ENCODE measurements around the gene S100A9. TPM values are rescaled to one million over a fixed set of nuclear protein-coding genes. Genes with fewer than 3 reads are reported as not detected.
"Not testable (repeated sequence)": the region's sequence is repeated elsewhere in the genome, so short reads cannot be mapped to it uniquely, and the experiment has no call there.

The S100A9 gene
- total RNA-seq, 1 experiment from 2014 or later = 126 TPM

DNA sequence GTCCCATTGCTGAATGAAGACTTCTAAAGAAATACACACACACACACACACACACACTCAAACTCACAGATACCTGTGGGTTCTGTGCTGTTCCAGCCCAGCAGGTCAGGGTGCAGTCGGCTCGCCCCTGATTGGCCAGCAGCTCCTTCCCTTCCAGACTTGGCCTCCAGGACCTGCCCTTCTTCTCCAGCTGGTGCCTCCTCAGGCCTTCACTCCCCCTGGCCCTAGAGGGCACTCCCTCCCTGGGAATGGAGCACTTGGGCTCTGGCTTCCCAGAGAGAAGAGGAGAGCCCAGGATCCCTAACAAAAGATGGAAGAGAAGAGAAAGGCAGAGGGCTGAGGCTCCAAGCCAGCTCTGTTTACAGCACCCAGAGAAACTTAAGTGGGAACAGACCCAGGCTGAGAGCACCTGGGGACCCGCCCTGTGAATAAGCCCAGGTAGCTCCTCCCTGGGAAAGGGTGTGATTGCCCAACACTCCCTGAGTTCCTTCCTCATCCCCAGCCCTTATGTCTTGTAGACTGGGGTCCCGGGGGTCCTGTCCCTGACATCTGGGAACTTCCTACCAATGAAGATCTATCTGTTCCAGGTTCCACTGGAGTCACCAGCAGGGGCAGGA is 45.0 kb upstream of the S100A9 start, which contains the start of gene PGLYRP3:
PGLYRP3 (minus strand) TSS at position 383 of the 617 bp plus-strand sequence. CDS start 2,287 bp downstream, outside the sequence.
- ChIA-PET CTCF (interaction anchor here (0.8 to 1.3 kb wide), 4 partner anchors 8 to 442 kb away, joined by 3 to 4 read pairs (median 3); no protein-coding TSS in a partner anchor), POLR2A (interaction anchor here (1.2 kb wide), 1 partner anchor 50 kb away, joined by 3 read pairs; no protein-coding TSS in a partner anchor)
- intact Hi-C loops (cut with micrococcal nuclease) = no loop called here
- no peaks in the 10 kb centered on the region for H3K4me1 Mint-ChIP-seq (ENCODE audit: insufficient read depth, unreplicated experiment)
- DNase-seq (ENCODE audit: unreplicated experiment) = peak; percentile 21
- no peak within 1 kb of the TSS for H3K4me3 Mint-ChIP-seq (ENCODE audit: unreplicated experiment)
- no peaks in the 10 kb centered on the region for H3K36me3 Mint-ChIP-seq (ENCODE audit: insufficient read depth, unreplicated experiment)
- no TSS peak for BruUV-seq (replicated peaks)
- TF ChIP-seq, protein P1, sequence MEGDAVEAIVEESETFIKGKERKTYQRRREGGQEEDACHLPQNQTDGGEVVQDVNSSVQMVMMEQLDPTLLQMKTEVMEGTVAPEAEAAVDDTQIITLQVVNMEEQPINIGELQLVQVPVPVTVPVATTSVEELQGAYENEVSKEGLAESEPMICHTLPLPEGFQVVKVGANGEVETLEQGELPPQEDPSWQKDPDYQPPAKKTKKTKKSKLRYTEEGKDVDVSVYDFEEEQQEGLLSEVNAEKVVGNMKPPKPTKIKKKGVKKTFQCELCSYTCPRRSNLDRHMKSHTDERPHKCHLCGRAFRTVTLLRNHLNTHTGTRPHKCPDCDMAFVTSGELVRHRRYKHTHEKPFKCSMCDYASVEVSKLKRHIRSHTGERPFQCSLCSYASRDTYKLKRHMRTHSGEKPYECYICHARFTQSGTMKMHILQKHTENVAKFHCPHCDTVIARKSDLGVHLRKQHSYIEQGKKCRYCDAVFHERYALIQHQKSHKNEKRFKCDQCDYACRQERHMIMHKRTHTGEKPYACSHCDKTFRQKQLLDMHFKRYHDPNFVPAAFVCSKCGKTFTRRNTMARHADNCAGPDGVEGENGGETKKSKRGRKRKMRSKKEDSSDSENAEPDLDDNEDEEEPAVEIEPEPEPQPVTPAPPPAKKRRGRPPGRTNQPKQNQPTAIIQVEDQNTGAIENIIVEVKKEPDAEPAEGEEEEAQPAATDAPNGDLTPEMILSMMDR (IDR thresholded peaks at IDR 0.05; ENCODE audit: unreplicated experiment) = no peak
- peaks cover 50% of the 10 kb centered on the region for H3K27me3 Mint-ChIP-seq (ENCODE audit: insufficient read depth, unreplicated experiment)
- no peaks in the 10 kb centered on the region for H3K9me3 Mint-ChIP-seq (ENCODE audit: unreplicated experiment)
- no peak within 1 kb of the TSS for H3K27ac Mint-ChIP-seq (ENCODE audit: low read depth, unreplicated experiment)

GRCh38 chr1:153313288-153313687 is 44.4 kb upstream of the S100A9 start:
- DNase-seq (ENCODE audit: unreplicated experiment) = no peak
- ChIA-PET CTCF (interaction anchor here (0.6 to 1.4 kb wide), 6 partner anchors 10 to 1425 kb away, joined by 3 to 4 read pairs (median 3); no protein-coding TSS in a partner anchor), POLR2A (interaction anchor here (1.1 to 1.2 kb wide), 2 partner anchors 10 to 51 kb away, joined by 3 read pairs; no protein-coding TSS in a partner anchor)
- H3K27me3 Mint-ChIP-seq (ENCODE audit: insufficient read depth, unreplicated experiment) = peaks cover 50% of the 10 kb centered on the region
- TF ChIP-seq, protein P1 (IDR thresholded peaks at IDR 0.05; ENCODE audit: unreplicated experiment) = no peak
- no TSS peak for BruUV-seq (replicated peaks)
- no peaks in the 10 kb centered on the region for H3K9me3 Mint-ChIP-seq (ENCODE audit: unreplicated experiment)
- H3K36me3 Mint-ChIP-seq (ENCODE audit: insufficient read depth, unreplicated experiment) = no peaks in the 10 kb centered on the region
- no peak overlapping the region for H3K4me3 Mint-ChIP-seq (ENCODE audit: unreplicated experiment)
- no peaks in the 10 kb centered on the region for H3K4me1 Mint-ChIP-seq (ENCODE audit: insufficient read depth, unreplicated experiment)
- H3K27ac Mint-ChIP-seq (ENCODE audit: low read depth, unreplicated experiment) = no peak overlapping the region
- intact Hi-C loops (cut with micrococcal nuclease) = no loop called here

GRCh38 chr1:153314388-153314787 is 43.3 kb upstream of the S100A9 start:
- H3K4me1 Mint-ChIP-seq (ENCODE audit: insufficient read depth, unreplicated experiment) = not testable (repeated sequence)

DNA sequence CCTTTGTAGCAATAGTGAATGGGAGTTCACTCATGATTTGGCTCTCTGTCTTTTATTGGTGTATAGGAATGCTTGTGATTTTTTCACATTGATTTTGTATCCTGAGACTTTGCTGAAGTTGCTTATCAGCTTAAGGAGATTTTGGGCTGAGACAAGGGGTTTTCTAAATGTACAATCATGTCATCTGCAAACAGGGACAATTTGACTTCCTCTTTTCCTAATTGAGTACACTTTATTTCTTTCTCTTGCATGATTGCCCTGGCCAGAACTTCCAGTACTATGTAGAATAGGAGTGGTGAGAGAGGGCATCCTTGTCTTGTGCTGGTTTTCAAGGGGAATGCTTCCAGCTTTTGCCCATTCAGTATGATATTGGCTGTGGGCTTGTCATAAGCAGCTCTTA is 41.6 kb upstream of the S100A9 start:
- H3K27ac Mint-ChIP-seq (ENCODE audit: low read depth, unreplicated experiment); H3K36me3 Mint-ChIP-seq (ENCODE audit: insufficient read depth, unreplicated experiment); H3K4me1 Mint-ChIP-seq (ENCODE audit: insufficient read depth, unreplicated experiment); BruUV-seq (replicated peaks); H3K9me3 Mint-ChIP-seq (ENCODE audit: unreplicated experiment); intact Hi-C loops (cut with micrococcal nuclease); H3K4me3 Mint-ChIP-seq (ENCODE audit: unreplicated experiment); DNase-seq (ENCODE audit: unreplicated experiment); CTCF ChIA-PET: not testable (repeated sequence)
- POLR2A ChIA-PET = interaction anchor here (0.9 kb wide), 1 partner anchor 20 kb away, joined by 3 read pairs; no protein-coding TSS in a partner anchor
- peaks cover 50% of the 10 kb centered on the region for H3K27me3 Mint-ChIP-seq (ENCODE audit: insufficient read depth, unreplicated experiment)

More at GRCh38 chr1:153314388-153314787, 43.3 kb upstream of the S100A9 start:
- ChIA-PET POLR2A (interaction anchor here (0.7 to 1.1 kb wide), 2 partner anchors 11 to 455 kb away, joined by 3 read pairs; partner anchors contain the start of gene LCE7A), CTCF (interaction anchor here (1.0 to 1.4 kb wide), 2 partner anchors 38 to 151 kb away, joined by 3 to 4 read pairs; no protein-coding TSS in a partner anchor)
- peaks cover 50% of the 10 kb centered on the region for H3K27me3 Mint-ChIP-seq (ENCODE audit: insufficient read depth, unreplicated experiment)
- H3K27ac Mint-ChIP-seq (ENCODE audit: low read depth, unreplicated experiment); intact Hi-C loops (cut with micrococcal nuclease); H3K36me3 Mint-ChIP-seq (ENCODE audit: insufficient read depth, unreplicated experiment); BruUV-seq (replicated peaks); DNase-seq (ENCODE audit: unreplicated experiment); H3K4me3 Mint-ChIP-seq (ENCODE audit: unreplicated experiment); H3K9me3 Mint-ChIP-seq (ENCODE audit: unreplicated experiment): not testable (repeated sequence)

DNA sequence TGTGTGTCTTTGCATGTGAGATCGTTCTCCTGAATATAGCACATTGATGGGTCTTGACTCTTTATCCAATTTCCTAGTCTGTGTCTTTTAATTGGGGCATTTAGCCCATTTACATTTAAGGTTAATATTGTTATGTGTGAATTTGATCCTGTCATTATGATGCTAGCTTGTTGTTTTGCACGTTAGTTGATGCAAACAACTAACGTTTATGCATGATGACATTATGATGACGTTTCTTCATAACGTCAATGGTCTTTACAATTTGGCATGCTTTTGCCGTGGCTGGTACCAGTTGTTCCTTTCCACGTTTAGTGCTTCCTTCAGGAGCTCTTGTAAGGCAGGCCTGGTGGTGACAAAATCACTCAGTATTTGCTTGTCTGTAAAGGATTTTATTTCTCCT is 39.5 kb upstream of the S100A9 start:
- Mint-ChIP-seq H3K9me3 (ENCODE audit: unreplicated experiment) (peaks cover 11% of the 10 kb centered on the region), H3K27me3 (ENCODE audit: insufficient read depth, unreplicated experiment) (peaks cover 45% of the 10 kb centered on the region)
- POLR2A ChIA-PET = interaction anchor here (0.9 kb wide), 1 partner anchor 25 kb away, joined by 4 read pairs; no protein-coding TSS in a partner anchor
- H3K36me3 Mint-ChIP-seq (ENCODE audit: insufficient read depth, unreplicated experiment); CTCF ChIA-PET; H3K4me3 Mint-ChIP-seq (ENCODE audit: unreplicated experiment); H3K4me1 Mint-ChIP-seq (ENCODE audit: insufficient read depth, unreplicated experiment); H3K27ac Mint-ChIP-seq (ENCODE audit: low read depth, unreplicated experiment); intact Hi-C loops (cut with micrococcal nuclease); BruUV-seq (replicated peaks); DNase-seq (ENCODE audit: unreplicated experiment): not testable (repeated sequence)

Data from MCF 10A (cell line).